Occipital lobe (tissue), 2 donors: ENCODE data around the gene KIAA1328. TPM values are rescaled to one million over a fixed set of nuclear protein-coding genes. Genes with fewer than 3 reads are reported as not detected.

ENCODE experiments used
- DNase-seq: peaks from one replicate; lab custom pipeline; 2025; lab: John Stamatoyannopoulos, UW
- total RNA-seq: library from RNA; depleted of rRNA; stranded (reverse); fragments of >200 nt; gene quantifications from one replicate; pipeline ENCODE4 v1.2.3, GENCODE V29; 2014

The KIAA1328 gene
- total RNA-seq, 1 donor from 2014 or later, result 28.5 TPM

DNA sequence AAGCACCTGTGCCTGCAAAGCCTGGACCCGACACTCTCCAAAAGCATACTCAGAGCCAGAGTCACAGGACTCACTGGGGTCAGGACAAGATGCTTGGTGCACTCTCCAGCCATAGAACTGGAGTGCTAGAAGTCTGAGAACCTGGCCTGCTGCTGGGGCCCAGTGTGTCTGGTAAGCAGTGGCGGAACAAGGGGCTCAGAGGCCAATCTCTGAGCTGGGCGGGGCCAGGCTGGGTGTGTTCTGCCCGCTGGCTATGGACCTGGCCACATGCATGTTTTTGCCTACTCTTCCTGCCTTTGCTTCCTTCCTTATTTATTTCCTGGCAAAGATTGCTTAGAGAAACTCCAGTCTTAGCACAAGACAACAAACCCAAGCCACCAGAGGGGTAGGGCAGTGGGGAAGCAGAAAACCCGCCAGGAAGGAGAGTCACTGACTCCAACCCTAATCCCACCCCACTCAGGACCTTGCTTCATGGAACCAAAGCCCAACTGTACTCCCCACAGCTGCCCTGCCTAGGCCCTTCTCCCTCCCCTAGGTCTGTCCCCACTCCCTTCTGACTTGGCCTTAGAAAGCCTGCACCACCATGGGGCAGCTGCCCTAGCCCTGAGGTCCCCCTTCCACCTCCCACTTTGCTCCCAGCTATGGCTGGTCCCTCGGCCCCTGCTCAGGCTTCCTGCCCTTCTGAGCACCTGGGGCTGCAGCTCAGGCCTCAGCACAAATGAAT, 421.1 kb downstream of the KIAA1328 start:
- no peak for DNase-seq

DNA sequence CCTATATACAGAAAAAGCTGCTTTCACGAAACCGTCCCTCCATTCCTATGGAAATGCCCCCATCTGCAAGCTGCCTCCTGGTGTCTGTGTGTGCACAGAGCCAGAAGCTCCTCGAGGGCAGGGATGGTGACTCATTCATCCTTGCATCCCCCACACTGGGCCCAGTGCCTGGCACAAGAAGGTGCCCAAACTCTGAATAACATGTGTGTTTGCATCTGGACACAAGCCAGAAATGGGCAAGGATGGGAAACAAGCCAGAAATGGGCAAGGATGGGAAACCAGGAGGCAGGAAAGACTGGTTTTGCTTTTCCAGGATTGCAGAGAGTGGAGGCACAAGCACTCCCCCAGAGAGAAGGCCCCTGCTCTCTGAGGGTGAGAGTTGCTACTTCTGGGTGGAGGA, 422.8 kb downstream of the KIAA1328 start:
- peak; percentile 60 for DNase-seq

GRCh38 chr18:37252342-37252741, 423.4 kb downstream of the KIAA1328 start:
- no peak for DNase-seq

DNA sequence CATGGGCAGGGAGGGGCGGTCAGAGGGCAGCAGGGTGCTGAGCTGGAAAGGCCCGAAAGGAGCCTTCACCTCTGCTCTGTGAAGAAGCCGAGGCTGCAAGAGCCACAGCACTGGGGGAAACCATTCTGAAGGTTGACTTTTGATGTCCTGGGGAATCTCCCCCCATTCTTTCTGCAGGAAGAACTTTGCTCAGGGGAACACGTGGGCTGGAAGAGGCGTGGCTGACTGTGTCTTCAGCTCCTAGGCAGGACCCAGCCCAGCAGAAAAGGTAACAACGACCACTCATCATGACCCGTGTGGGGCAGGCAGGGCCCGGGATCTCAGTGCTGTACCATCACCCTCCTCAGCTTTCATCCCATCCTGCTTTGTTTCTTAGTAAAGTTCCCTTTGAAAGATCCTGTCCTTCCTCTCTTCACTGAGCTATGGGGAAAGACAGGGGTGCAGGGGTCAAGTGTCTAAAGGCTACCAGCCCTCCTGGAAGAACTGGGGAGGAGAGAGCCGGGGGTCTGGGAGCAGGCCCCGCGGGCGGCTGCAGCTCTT, 424.0 kb downstream of the KIAA1328 start:
- DNase-seq, result no peak

- no peak for DNase-seq
Measured at GRCh38 chr18:37253394-37254235, 424.7 kb downstream of the KIAA1328 start.

DNA sequence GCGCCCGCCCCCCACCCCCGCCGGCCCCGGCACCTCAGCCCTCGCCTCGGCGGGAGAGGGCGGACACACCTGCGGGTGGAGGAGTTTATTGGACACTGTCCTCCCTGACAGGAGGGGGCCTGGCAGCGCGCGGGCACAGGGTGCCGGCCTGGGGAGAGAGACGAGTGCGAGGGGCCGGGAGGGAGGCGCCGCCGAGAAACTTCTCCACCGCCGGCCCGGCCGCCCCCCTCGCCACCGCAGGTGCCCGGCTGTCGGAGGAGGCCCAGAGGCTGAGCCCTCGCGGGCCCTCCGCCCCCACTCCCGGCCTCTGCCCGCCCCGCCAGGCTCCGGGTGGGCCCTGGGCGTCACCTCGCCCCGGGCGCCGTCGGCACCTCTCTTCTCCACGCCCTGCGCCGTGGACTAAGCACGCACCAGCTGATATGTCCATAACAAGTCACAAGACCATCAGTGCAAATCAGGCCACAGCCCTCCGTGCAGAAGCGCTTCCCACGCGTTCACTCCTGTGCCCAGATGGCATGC, 425.4 kb downstream of the KIAA1328 start:
- DNase-seq, result no peak

- DNase-seq, result no peak
Measured at GRCh38 chr18:37254973-37255372, 426.0 kb downstream of the KIAA1328 start.

DNA sequence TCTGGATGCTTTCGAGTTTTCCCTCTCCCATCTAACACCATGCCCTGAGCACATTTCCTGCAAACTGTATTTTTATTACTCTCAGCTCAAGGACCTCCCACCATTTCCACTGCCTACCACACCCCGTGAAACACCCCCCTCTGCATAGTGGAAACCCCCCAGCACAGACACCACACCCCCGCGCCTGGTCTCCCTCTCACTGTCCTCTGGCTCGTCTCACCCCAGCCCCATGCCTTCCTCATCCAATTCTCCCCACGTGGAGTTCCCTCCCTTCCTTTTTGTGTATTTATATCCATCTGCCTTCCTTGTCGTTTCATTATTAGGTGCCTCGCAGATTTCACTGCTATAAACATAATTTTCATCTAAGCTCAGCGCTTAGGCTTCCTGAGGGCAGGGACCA, 429.2 kb downstream of the KIAA1328 start:
- no peak for DNase-seq

- no peak for DNase-seq
Measured at GRCh38 chr18:37258819-37259218, 429.9 kb downstream of the KIAA1328 start.

GRCh38 chr18:37259711-37260110, 430.8 kb downstream of the KIAA1328 start:
- peak; percentile 24 for DNase-seq

GRCh38 chr18:37260367-37261093, 431.6 kb downstream of the KIAA1328 start:
- no peak for DNase-seq

GRCh38 chr18:37261246-37261840, 432.4 kb downstream of the KIAA1328 start:
- DNase-seq, result no peak

- no peak for DNase-seq
Measured at GRCh38 chr18:37261988-37262387, 433.1 kb downstream of the KIAA1328 start.

GRCh38 chr18:37264956-37265355, 436.0 kb downstream of the KIAA1328 start:
- no peak for DNase-seq

DNA sequence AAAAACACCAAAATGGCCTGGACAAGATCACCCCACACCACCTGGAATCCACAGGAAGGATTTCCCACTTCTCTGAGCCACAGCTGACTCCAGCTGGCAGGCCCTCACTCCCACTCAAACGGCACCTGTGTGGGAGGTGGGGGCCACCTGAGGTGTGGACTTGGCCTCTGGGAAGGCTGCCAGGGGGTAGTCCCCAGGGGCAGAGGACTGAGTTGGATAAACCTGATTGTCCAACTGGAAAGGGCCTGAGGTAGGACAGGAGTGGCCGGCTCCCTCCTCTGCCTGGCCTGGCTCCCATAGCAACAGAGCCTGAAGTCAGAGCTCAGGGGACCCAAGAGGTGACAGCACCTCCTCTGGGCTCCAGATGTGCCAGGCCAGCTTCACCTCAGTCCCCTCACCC, 436.5 kb downstream of the KIAA1328 start:
- no peak for DNase-seq

- no peak for DNase-seq
Measured at GRCh38 chr18:37266290-37266689, 437.4 kb downstream of the KIAA1328 start.

DNA sequence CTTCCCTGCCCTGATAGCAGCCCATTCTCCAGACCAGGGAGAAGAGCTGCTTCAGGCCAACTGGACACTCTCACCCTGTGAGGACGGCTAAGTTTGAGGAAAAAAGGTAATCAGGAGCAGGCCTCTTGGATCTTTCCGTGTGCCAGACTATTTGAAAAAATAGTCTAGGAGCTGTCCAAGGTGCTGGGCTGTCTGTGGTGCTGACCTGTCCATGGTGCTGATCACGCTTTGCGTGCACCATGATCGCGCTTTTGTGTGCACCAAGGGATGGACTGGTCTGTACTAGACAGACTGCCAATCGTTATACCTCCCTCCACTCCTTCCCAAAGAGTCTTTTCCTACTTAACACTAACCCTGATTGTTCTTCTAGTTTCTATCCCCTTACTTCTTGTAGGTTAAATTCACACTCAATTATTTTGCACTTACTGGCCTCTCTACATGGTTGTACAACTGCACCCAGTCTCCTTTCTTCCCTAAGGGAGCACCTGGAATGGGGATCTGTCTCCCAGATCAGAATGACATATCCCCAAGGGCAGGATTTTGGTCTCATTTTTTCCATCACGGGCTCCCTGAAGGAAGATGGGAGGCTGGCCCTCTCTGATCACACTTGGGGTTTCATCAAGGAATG, 441.2 kb downstream of the KIAA1328 start:
- DNase-seq, result no peak

DNA sequence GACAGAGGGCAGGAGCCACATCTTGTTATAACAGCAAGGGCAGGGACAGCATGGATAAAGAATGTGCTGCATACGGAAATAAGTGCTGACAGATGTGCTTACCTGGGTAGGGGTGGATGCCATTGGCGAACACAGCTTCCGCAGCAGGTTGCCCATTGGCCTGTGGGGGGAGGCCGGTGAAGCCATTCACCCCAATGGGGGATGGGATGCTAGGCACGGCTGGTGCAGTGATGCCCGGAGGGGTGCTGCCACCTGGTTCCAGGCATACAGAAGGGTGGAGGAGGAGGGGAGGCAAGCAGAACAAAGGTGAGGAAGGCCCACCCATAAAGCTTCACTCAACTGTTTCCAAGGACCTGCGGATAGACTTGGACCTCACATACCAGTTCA, 441.7 kb downstream of the KIAA1328 start:
- no peak for DNase-seq

GRCh38 chr18:37272226-37272625, 443.3 kb downstream of the KIAA1328 start:
- DNase-seq, result no peak

DNA sequence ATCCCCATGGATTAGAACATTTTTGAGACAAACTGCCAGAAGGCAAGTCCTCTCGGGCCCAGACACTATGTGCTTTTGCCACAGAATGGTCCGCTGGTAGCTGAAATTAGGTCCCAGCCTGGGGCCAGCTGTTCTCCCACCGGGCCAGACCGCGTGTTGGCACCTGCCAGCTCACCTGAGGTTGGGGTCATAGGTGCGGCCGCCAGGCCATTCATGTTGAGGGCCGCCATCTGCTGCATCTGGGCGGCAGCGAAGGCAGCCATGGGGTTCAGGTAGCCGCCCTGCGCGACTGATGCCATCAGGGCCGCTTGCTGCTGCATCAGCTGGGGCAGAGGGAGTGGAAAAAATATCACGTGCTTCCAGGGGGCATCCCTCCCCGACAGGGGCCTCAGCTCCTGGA, 443.9 kb downstream of the KIAA1328 start:
- no peak for DNase-seq
